HK-2 (cell line): ENCODE results near the gene TPK1.

Experiments used
- DNase-seq: peaks from one replicate; pipeline ENCODE4 v3.0.0-alpha.2; 2018; ENCODE audit not compliant: unreplicated experiment

TPK1 gene

DNA sequence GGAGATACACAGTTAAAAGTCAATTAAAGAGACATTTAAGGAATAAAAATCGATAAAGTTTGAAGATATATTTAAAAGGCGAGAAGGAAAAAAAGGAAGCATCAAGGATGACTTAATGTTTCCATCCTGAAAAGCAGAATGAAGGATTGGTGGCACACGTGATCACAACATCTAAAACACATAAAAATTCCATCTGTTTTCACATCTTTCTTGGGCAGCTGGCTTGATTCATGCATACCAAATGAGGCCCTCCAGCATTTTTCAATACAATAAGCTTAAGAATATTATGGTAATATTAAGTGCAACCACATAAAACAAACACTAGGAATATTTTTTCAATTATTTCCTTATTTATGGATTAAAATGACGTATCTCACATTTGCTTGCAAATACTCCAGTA lies 112.6 kb downstream of the TPK1 start:
- DNase-seq = no peak

DNA sequence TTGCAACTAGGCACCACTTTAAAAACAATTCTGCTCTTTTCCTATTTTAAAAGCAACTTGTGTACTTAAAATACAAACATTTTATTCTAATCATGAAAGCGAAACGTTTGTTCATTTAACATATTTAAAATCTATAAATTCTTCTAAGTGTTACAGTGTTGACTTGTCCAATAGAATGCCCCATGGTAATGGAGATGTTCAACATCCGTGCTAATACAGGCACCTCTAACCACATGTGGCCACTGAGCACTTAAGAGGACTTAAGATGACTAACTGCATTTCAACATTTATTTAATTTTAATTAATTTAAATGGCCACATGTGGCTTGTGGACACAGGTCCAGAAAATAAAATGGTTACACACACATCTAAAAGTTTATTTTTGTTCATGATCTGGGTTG lies 115.1 kb downstream of the TPK1 start:
- DNase-seq = no peak

- DNase-seq = peak; percentile 52
Measured at GRCh38 chr7:144720149-144720548, 115.7 kb downstream of the TPK1 start.

GRCh38 chr7:144717720-144718119 lies 118.1 kb downstream of the TPK1 start:
- no peak for DNase-seq

DNA sequence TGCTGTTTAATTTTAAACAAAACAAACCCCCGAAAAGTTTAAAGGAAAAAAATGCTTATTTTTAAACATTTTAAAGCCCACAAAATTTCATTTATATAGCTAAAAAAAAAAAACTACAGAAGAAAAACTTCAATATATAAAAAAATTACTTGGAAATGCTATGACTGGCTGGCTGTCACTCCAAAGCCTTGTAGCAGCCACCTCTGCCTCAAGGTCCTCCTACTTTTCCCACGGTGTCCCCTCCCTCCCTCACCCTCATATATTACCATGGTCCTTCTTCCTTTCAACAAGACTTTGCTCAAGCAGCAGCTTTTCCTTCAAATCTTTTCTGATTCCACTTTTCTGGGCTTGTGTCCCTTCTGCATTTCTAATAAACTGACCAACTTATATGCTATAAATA lies 122.0 kb downstream of the TPK1 start:
- no peak for DNase-seq

DNA sequence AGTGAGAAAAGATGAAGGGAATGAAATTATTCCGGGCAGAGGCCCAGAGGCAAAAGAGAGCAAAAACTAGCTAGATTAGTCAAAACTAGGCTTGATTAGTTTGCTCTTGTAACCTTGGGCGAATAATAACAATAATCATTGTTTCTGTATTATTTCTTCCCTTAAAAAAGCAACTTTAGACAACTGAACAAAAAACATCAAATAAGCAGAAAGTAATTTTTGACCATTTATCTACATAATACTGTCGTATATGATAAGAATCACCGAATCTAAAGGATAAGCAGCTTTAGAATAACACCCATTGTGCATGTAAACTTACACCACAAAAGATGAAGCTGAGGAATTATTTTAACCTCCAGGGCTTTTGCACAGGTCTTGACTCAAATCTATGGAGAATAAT lies 125.1 kb downstream of the TPK1 start:
- DNase-seq = no peak

DNA sequence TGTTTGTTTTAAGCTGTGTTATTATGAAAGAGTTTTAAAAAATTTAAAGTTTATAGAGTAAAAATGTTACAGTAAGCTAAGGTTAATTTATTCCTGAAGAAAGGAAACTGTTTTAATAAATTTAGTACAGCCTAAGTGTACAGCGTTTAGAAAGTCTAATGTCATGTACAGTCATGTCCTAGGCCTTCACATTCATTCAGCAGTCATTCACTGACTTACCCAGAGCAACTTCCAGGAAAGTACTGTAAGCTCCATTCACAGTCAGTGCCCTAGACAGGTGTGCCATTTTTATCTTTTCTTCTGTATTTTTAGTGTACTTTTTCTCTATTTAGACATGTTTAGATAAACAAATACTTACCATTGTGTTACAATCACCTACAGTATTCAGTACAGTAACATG lies 126.8 kb downstream of the TPK1 start:
- no peak for DNase-seq

GRCh38 chr7:144691240-144691639 lies 144.6 kb downstream of the TPK1 start:
- DNase-seq = no peak

- DNase-seq = no peak
Measured at GRCh38 chr7:144682581-144683280, 153.1 kb downstream of the TPK1 start.

DNA sequence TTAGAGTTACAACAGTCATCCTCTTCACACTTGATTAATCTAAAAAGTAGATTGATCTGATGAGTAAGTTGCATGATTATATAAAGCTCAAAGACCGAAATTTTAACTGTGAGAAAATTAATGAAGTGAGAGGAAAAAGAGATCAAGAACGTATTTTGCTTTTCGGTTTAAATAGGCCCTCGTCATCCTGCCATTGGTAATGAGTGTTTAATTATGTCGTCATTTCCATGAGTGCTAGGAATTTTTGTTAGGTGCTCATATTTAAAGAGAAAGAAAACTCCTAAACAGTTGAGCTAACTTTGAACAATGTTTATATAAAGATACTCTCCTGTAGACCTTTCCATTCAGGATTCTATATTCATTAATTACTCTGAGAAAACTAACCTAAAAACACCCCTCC lies 159.4 kb downstream of the TPK1 start:
- no peak for DNase-seq

DNA sequence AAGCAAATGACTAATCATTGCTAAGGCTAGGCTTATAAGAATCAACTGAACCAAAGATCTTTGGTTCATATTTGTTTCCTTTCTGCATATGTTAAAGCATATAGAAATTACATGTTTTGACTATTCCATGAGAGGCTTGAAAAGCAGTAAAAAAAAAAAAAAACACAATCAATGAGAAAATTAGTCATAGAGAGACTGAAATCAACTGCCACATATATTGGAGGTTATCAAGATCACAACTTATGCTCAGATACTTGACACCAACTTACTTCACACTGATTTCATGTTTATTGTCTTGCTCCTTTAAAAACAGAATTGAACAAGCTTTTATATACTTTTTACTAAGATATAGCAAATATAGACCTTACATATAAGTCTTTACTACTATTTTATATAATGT lies 161.3 kb downstream of the TPK1 start:
- DNase-seq = no peak

DNA sequence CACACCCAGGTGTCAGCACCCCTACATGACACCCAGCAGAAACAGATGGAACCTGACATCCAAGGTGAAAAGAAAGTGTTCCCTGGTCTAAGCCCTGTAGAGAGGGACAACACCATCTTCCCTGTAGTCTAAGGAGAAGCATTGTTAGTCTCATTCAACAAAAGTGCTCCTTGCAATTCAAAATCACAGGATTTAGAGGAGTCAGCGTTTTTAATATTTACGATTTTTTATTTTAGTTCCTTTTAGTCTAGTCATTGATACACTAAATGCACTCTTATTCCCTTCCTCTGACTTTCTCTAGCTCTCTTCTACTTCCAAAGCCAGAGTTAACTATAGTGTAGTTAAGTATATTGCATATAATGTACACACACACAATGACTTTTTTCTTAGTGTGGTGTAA lies 163.0 kb downstream of the TPK1 start:
- no peak for DNase-seq

DNA sequence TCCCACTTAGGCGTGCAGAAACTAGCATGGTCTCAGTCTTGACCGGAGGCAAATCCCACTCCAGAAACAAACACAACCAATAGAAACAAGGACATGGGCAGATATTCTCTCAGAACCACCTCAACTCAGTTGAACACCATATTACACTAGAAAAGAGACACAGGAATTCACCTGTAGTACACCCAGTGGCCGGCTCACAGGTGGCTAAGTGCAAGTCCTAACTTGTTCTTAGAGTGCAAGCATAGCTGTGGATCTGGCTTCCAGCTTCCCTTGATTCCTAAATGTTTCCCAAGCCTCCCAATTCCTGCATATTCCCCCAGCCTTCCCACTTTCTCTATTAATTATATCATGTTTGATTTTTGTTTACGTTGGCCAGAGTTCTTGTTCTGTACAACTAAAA lies 164.4 kb downstream of the TPK1 start:
- DNase-seq = no peak

GRCh38 chr7:144670218-144670617 lies 165.6 kb downstream of the TPK1 start:
- no peak for DNase-seq

DNA sequence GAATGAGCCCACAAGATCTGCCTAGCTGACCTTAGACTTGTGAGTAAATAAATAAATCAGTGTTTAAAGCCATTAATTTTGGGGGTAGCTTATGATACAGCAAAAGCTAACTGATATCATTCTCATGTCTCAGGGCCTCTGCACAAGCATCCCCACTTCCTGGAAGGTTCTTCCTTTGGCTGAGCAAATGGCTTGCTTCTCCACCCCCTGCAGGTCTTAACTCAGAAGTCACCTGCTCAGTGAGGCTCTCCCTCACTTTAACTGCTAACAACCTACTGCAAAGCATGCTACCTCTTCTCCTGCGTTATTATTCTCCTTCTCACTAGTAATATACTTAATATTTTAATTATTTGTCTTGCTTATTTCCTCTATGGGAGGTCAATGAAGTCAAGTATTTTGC lies 167.3 kb downstream of the TPK1 start:
- DNase-seq = no peak

- no peak for DNase-seq
Measured at GRCh38 chr7:144665689-144666381, 170.0 kb downstream of the TPK1 start.

DNA sequence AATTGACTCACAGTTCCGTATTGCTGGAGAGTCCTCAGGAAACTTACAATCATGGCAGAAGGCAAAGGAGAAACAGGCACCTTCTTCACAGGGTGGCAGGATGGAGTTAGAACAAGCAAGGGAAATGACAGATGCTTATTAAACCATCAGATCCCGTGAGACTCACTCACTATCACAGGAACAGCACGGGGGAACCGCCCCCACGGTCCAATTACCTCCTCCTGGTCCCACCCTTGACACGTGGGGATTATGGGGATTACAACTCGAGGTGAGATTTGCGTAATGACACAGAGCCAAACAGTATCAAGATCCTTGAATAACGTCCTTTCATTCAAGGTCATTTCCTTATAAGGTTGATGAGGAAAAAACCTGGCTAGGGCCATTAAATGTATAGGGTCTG lies 176.6 kb downstream of the TPK1 start:
- no peak for DNase-seq

DNA sequence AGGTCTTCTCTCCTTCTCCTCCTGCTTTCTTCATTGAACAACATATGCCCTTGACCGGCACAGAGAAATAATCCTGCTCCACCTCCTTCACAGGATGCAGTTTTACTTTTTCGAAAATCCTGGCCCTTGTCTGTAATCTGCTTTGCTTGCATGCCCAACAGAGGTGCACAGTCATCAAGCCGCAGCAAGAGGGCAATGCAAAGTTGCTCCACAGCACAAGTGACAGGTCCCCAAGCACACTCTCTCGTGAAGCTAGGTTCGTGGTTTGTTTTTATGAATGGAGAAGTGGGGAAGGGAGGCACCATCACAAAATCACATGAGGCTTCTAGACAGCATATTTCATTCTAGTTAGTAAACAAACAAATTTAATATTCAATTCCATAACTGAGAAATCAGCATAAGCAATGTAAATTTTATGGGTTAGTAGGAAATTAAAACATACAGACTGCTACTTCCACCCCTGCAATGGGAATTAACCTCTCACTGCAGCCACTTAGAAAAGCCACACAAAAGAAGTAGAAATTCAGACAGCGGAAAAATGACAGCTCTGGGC lies 178.8 kb downstream of the TPK1 start:
- DNase-seq = no peak

GRCh38 chr7:144653449-144653848 lies 182.4 kb downstream of the TPK1 start:
- no peak for DNase-seq

DNA sequence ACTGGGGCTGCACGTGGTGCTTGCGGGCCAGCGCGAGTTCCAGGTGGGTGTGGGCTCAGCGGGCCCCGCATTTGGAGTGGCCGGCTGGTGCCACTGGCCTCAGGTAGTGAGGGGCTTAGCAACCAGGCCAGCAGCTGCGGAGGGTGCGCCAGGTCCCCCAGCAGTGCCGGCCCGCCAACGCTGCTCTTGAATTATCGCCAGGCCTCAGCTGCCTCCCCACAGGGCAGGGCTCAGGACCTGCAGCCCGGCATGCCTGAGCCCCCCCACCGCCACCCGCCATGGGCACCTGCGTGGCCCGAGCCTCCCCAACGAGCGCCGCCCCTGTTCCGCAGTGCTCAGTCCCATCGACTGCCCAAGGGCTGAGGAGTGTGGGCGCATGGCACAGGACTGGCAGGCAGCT lies 185.4 kb downstream of the TPK1 start:
- no peak for DNase-seq

- DNase-seq = no peak
Measured at GRCh38 chr7:144649120-144649519, 186.7 kb downstream of the TPK1 start.

- no peak for DNase-seq
Measured at GRCh38 chr7:144641389-144642044, 194.3 kb downstream of the TPK1 start.

GRCh38 chr7:144632724-144633123 lies 203.1 kb downstream of the TPK1 start:
- no peak for DNase-seq
